SH-SY5Y (cell line): ENCODE data around the gene TRIM54.

Source experiments
- GATA2 ChIP-seq: IDR thresholded peaks from 2 replicates; pipeline ENCODE4 v1.6.1; 2011; ENCODE audit warnings: mild to moderate bottlenecking, low read depth, low read length
- GATA3 ChIP-seq: IDR thresholded peaks from 2 replicates; pipeline ENCODE4 v1.6.1; 2011; ENCODE audit warnings: low read depth, mild to moderate bottlenecking, low read length, moderate library complexity

TRIM54 gene

GRCh38 chr2:27264753-27265535 lies 17.3 kb upstream of the TRIM54 start:
- TF ChIP-seq GATA2: no peak
- no peak for TF ChIP-seq GATA3

- TF ChIP-seq GATA3 (no peak), GATA2 (no peak)
Observed at GRCh38 chr2:27265536-27265870, 16.7 kb upstream of the TRIM54 start.

- TF ChIP-seq GATA3: no peak
- TF ChIP-seq GATA2: no peak
Observed at GRCh38 chr2:27270131-27270530, 12.1 kb upstream of the TRIM54 start.

GRCh38 chr2:27270670-27271069 lies 11.6 kb upstream of the TRIM54 start:
- TF ChIP-seq GATA3 (no peak), GATA2 (no peak)

- TF ChIP-seq GATA3: no peak
- no peak for TF ChIP-seq GATA2
Observed at GRCh38 chr2:27271631-27272340, 10.4 kb upstream of the TRIM54 start.

GRCh38 chr2:27275211-27276150 lies 6.7 kb upstream of the TRIM54 start, which contains the start of gene DNAJC5G:
DNAJC5G (plus strand) TSS chr2:27275433; CDS start chr2:27276729, 1,296 bp downstream.
- no peak for TF ChIP-seq GATA3
- no peak for TF ChIP-seq GATA2

GRCh38 chr2:27278010-27278409 lies 4.2 kb upstream of the TRIM54 start:
- TF ChIP-seq GATA3: no peak
- TF ChIP-seq GATA2: no peak

GRCh38 chr2:27280826-27281225 lies 1.4 kb upstream of the TRIM54 start:
- TF ChIP-seq GATA2: no peak
- TF ChIP-seq GATA3: no peak

GRCh38 chr2:27281442-27281841 lies 787 bp upstream of the TRIM54 start:
- TF ChIP-seq GATA3 (no peak), GATA2 (no peak)

- TF ChIP-seq GATA2 (no peak), GATA3 (no peak)
Observed at GRCh38 chr2:27282892-27283291, 663 bp downstream of the TRIM54 start.

GRCh38 chr2:27284996-27285395 lies 2.8 kb downstream of the TRIM54 start:
- TF ChIP-seq GATA3 (no peak), GATA2 (no peak)

GRCh38 chr2:27285481-27285880 lies 3.3 kb downstream of the TRIM54 start:
- TF ChIP-seq GATA2 (no peak), GATA3 (no peak)

- no peak for TF ChIP-seq GATA3
- no peak for TF ChIP-seq GATA2
Observed at GRCh38 chr2:27288610-27289009, 6.4 kb downstream of the TRIM54 start.

- TF ChIP-seq GATA2: no peak
- TF ChIP-seq GATA3: no peak
Observed at GRCh38 chr2:27290549-27290948, 8.3 kb downstream of the TRIM54 start.

GRCh38 chr2:27291865-27292264 lies 9.6 kb downstream of the TRIM54 start:
- no peak for TF ChIP-seq GATA3
- no peak for TF ChIP-seq GATA2
